ENCODE measurements around the gene SHD. TPM values are rescaled to one million over a fixed set of nuclear protein-coding genes. Genes with fewer than 3 reads are reported as not detected.
"Not testable (repeated sequence)": the region's sequence is repeated elsewhere in the genome, so short reads cannot be mapped to it uniquely, and the experiment has no call there.

SHD gene
- total RNA-seq, 1 donor from 2014 or later, result not detected

- ATAC-seq, result no peak
- no peak for DNase-seq
- intact Hi-C loops (cut with micrococcal nuclease), result no loop called here
These were observed 14.3 kb upstream of the SHD start for GRCh38 chr19:4264812-4265211.

- ATAC-seq (no peak), DNase-seq (no peak)
- intact Hi-C loops (cut with micrococcal nuclease), result no loop called here
These were observed 12.6 kb upstream of the SHD start for GRCh38 chr19:4266253-4267000.

- intact Hi-C loops (cut with micrococcal nuclease), result no loop called here
- peak; percentile 68 for DNase-seq
- peak; percentile 73 for ATAC-seq
These were observed 11.8 kb upstream of the SHD start for GRCh38 chr19:4267101-4267900.

- intact Hi-C loops (cut with micrococcal nuclease), result no loop called here
These were observed 10.9 kb upstream of the SHD start for GRCh38 chr19:4267901-4268815.

GRCh38 chr19:4268816-4269430, 10.1 kb upstream of the SHD start:
- no peak for ATAC-seq

More at GRCh38 chr19:4267901-4268815, 10.9 kb upstream of the SHD start:
- ATAC-seq (no peak), DNase-seq (no peak)

GRCh38 chr19:4272894-4273293, 6.2 kb upstream of the SHD start:
- intact Hi-C loops (cut with micrococcal nuclease), result no loop called here
- ATAC-seq, result no peak

More at GRCh38 chr19:4268816-4269430, 10.1 kb upstream of the SHD start:
- intact Hi-C loops (cut with micrococcal nuclease), result no loop called here
- DNase-seq, result no peak

GRCh38 chr19:4274321-4274686, 4.8 kb upstream of the SHD start:
- ATAC-seq; intact Hi-C loops (cut with micrococcal nuclease); DNase-seq: not testable (repeated sequence)

More at GRCh38 chr19:4272894-4273293, 6.2 kb upstream of the SHD start:
- DNase-seq, result no peak

GRCh38 chr19:4277191-4277696, 1.8 kb upstream of the SHD start:
- intact Hi-C loops (cut with micrococcal nuclease), result no loop called here
- ATAC-seq (no peak), DNase-seq (no peak)

GRCh38 chr19:4278010-4278409, 1.1 kb upstream of the SHD start:
- no peak for ATAC-seq
- no peak for DNase-seq
- intact Hi-C loops (cut with micrococcal nuclease), result no loop called here

- DNase-seq (no peak), ATAC-seq (no peak)
- intact Hi-C loops (cut with micrococcal nuclease), result no loop called here
These were observed 132 bp downstream of the SHD start for GRCh38 chr19:4279267-4279529.

- intact Hi-C loops (cut with micrococcal nuclease), result no loop called here
- ATAC-seq, result no peak
- no peak for DNase-seq
These were observed 710 bp downstream of the SHD start for GRCh38 chr19:4279530-4280422.

GRCh38 chr19:4284176-4284958, 5.3 kb downstream of the SHD start:
- no peak for ATAC-seq
- DNase-seq, result no peak
- intact Hi-C loops (cut with micrococcal nuclease), result no loop called here

- DNase-seq, result no peak
- intact Hi-C loops (cut with micrococcal nuclease), result no loop called here
- no peak for ATAC-seq
These were observed 5.9 kb downstream of the SHD start for GRCh38 chr19:4284974-4285373.

- DNase-seq; intact Hi-C loops (cut with micrococcal nuclease): not testable (repeated sequence)
These were observed 7.1 kb downstream of the SHD start for GRCh38 chr19:4286141-4286540.

GRCh38 chr19:4288091-4288777, 9.2 kb downstream of the SHD start:
- no peak for DNase-seq
- ATAC-seq, result no peak
- intact Hi-C loops (cut with micrococcal nuclease), result no loop called here

More at GRCh38 chr19:4286141-4286540, 7.1 kb downstream of the SHD start:
- not testable (repeated sequence) for ATAC-seq

GRCh38 chr19:4291184-4291732, 12.2 kb downstream of the SHD start:
- intact Hi-C loops (cut with micrococcal nuclease), result no loop called here
- ATAC-seq, result no peak

More at GRCh38 chr19:4291184-4291732, 12.2 kb downstream of the SHD start:
- no peak for DNase-seq

Measured in left ventricle myocardium superior (tissue), 1 donor.